Thoracic aorta (tissue), 2 donors: ENCODE results near the gene IGSF1. TPM values are rescaled to one million over a fixed set of nuclear protein-coding genes. Genes with fewer than 3 reads are reported as not detected.

ENCODE experiments used
- ATAC-seq: fragments of 150-250 bp; one replicate; pipeline ENCODE4 v1.8.0; 2017; ENCODE audit warnings: low read depth; ENCODE audit not compliant: insufficient number of reproducible peaks, low FRiP score
- DNase-seq: peaks from one replicate; pipeline ENCODE4 v3.0.0-alpha.2; 2020; ENCODE audit warnings: low spot score
- H3K27ac ChIP-seq, 2 donors: fragments of 200-600 bp; sonication (generic); 1 replicate in 1 of 2; 2 replicates in 1 of 2; pipeline ENCODE4 v1.5.1; 2016; ENCODE audit warnings: mild to moderate bottlenecking in 2 of 2, moderate library complexity in 2 of 2
- H3K27me3 ChIP-seq: fragments of 200-600 bp; sonication (generic); replicated peaks from 2 replicates; pipeline ENCODE4 v1.6.0; 2016; ENCODE audit warnings: mild to moderate bottlenecking; ENCODE audit not compliant: insufficient read depth
- H3K36me3 ChIP-seq: fragments of 200-600 bp; sonication (generic); one replicate; pipeline ENCODE4 v1.5.1; 2016
- H3K4me1 ChIP-seq, 2 donors: fragments of 200-600 bp; sonication (generic); 1 replicate in 1 of 2; 2 replicates in 1 of 2; pipeline versions ENCODE4 v1.5.1 to v1.6.0; 2016; ENCODE audit warnings: low read depth in 2 of 2, mild to moderate bottlenecking in 1 of 2; ENCODE audit not compliant: control insufficient read depth in 1 of 2
- H3K4me3 ChIP-seq: fragments of 200-600 bp; sonication (generic); 2 replicates; pipeline ENCODE4 v1.5.1; 2016; ENCODE audit warnings: mild to moderate bottlenecking
- H3K9me3 ChIP-seq: fragments of 200-600 bp; sonication (generic); 2 replicates; pipeline ENCODE4 v1.5.1; 2016
- CTCF ChIP-seq: fragments of 200-600 bp; sonication (generic); IDR thresholded peaks from one replicate; pipeline ENCODE4 v1.5.1; 2019; ENCODE audit warnings: antibody characterized with exemption
- total RNA-seq, 2 donors: library from RNA; depleted of rRNA; stranded (reverse); fragments of >200 nt; gene quantifications; one replicate each; pipeline versions ENCODE4 v1.1.0 to v1.2.3, GENCODE V29; 2016

The IGSF1 gene
- total RNA-seq, 2 donors from 2014 or later, result 1.2 to 8.4 TPM

GRCh38 chrX:131239057-131239456 lies 50.0 kb downstream of the IGSF1 start:
- DNase-seq (no peak), ATAC-seq (no peak)
- no peaks in the 10 kb centered on the region for H3K9me3 ChIP-seq
- no peaks in the 10 kb centered on the region for H3K36me3 ChIP-seq
- TF ChIP-seq CTCF, result no peak
- no peak overlapping the region for H3K27ac ChIP-seq
- no peak overlapping the region for H3K4me3 ChIP-seq
- no peaks in the 10 kb centered on the region for H3K27me3 ChIP-seq
- H3K4me1 ChIP-seq, result no peaks in the 10 kb centered on the region

- Histone ChIP-seq H3K27me3 (no peaks in the 10 kb centered on the region), H3K9me3 (no peaks in the 10 kb centered on the region), H3K27ac (no peak overlapping the region), H3K4me3 (no peak overlapping the region), H3K36me3 (no peaks in the 10 kb centered on the region), H3K4me1 (no peaks in the 10 kb centered on the region)
- ATAC-seq (no peak), DNase-seq (no peak)
- no peak for TF ChIP-seq CTCF
Measured at GRCh38 chrX:131237363-131237762, 51.7 kb downstream of the IGSF1 start.

GRCh38 chrX:131235768-131236545 lies 53.1 kb downstream of the IGSF1 start:
- Histone ChIP-seq H3K4me3 (no peak overlapping the region), H3K36me3 (no peaks in the 10 kb centered on the region), H3K9me3 (no peaks in the 10 kb centered on the region), H3K27me3 (no peaks in the 10 kb centered on the region), H3K4me1 (no peaks in the 10 kb centered on the region), H3K27ac (no peak overlapping the region)
- no peak for DNase-seq
- no peak for ATAC-seq
- no peak for TF ChIP-seq CTCF

- Histone ChIP-seq H3K27ac (no peak overlapping the region), H3K9me3 (no peaks in the 10 kb centered on the region), H3K4me3 (no peak overlapping the region), H3K27me3 (no peaks in the 10 kb centered on the region), H3K36me3 (no peaks in the 10 kb centered on the region), H3K4me1 (no peaks in the 10 kb centered on the region)
- DNase-seq (no peak), ATAC-seq (no peak)
- no peak for TF ChIP-seq CTCF
Measured at GRCh38 chrX:131227608-131228007, 61.5 kb downstream of the IGSF1 start.

- Histone ChIP-seq H3K9me3 (no peaks in the 10 kb centered on the region), H3K4me1 (no peaks in the 10 kb centered on the region), H3K27ac (no peak overlapping the region), H3K27me3 (no peaks in the 10 kb centered on the region), H3K36me3 (no peaks in the 10 kb centered on the region), H3K4me3 (no peak overlapping the region)
- DNase-seq, result no peak
- ATAC-seq, result no peak
- TF ChIP-seq CTCF, result no peak
Measured at GRCh38 chrX:131226591-131226990, 62.5 kb downstream of the IGSF1 start.
